HepG2 (cell line): ENCODE results near the gene RABL6. TPM values are rescaled to one million over a fixed set of nuclear protein-coding genes. Genes with fewer than 3 reads are reported as not detected.

Source experiments
- ATF7 ChIP-seq, 2 experiments: fragments of 450-650 bp in 1 of 2; sonication (generic) in 1 of 2; formaldehyde crosslinking in 1 of 2; IDR thresholded peaks; 2 replicates each; pipeline versions ENCODE4 v1.4.0 to v1.6.1; 2016 to 2020; ENCODE audit warnings: antibody characterized with exemption in 1 of 2, mild to moderate bottlenecking in 1 of 2, missing genetic modification reagents in 1 of 2
- EP300 ChIP-seq, 3 experiments: sonication (generic) in 1 of 3; formaldehyde crosslinking in 1 of 3; IDR thresholded peaks; 2 replicates each; pipeline versions ENCODE4 v1.5.1 to v1.6.1; 2011 to 2020; ENCODE audit warnings: low read depth in 2 of 3, low read length in 2 of 3, borderline replicate concordance in 1 of 3, improper control_type of control experiment in 1 of 3, mild to moderate bottlenecking in 1 of 3, missing genetic modification reagents in 1 of 3, moderate library complexity in 1 of 3
- FOXP4 ChIP-seq: sonication (generic); formaldehyde crosslinking; IDR thresholded peaks from 2 replicates; pipeline ENCODE4 v1.4.0; 2020; ENCODE audit warnings: missing genetic modification reagents
- PHF8 ChIP-seq: sonication (generic); formaldehyde crosslinking; IDR thresholded peaks from 2 replicates; pipeline ENCODE4 v1.5.0; 2020; ENCODE audit warnings: missing genetic modification reagents
- THAP9 ChIP-seq: sonication (generic); formaldehyde crosslinking; IDR thresholded peaks from 2 replicates; pipeline ENCODE4; 2020; ENCODE audit warnings: missing genetic modification reagents, mild to moderate bottlenecking, borderline replicate concordance
- WIZ ChIP-seq: sonication (generic); formaldehyde crosslinking; IDR thresholded peaks from 2 replicates; pipeline ENCODE4 v1.5.1; 2020; ENCODE audit warnings: mild to moderate bottlenecking, missing genetic modification reagents
- ZBTB38 ChIP-seq: sonication (generic); formaldehyde crosslinking; IDR thresholded peaks from 2 replicates; pipeline ENCODE4 v1.5.1; 2020; ENCODE audit warnings: mild to moderate bottlenecking, missing genetic modification reagents
- ZBTB39 ChIP-seq: sonication (generic); formaldehyde crosslinking; IDR thresholded peaks from 2 replicates; pipeline ENCODE4 v1.5.0; 2020; ENCODE audit warnings: missing genetic modification reagents
- ZFP36 ChIP-seq: fragments of 150-350 bp; IDR thresholded peaks from 2 replicates; pipeline ENCODE4 v1.6.1; 2018; ENCODE audit warnings: borderline replicate concordance, low read length, low read depth; ENCODE audit not compliant: partially characterized antibody
- ZMYM2 ChIP-seq: sonication (generic); formaldehyde crosslinking; IDR thresholded peaks from 2 replicates; pipeline ENCODE4 v1.8.0; 2022; ENCODE audit warnings: mild to moderate bottlenecking, missing genetic modification reagents
- ZNF543 ChIP-seq: sonication (generic); formaldehyde crosslinking; IDR thresholded peaks from 2 replicates; pipeline ENCODE4 v1.4.0; 2020; ENCODE audit warnings: mild to moderate bottlenecking, missing genetic modification reagents
- ZNF605 ChIP-seq: sonication (generic); formaldehyde crosslinking; IDR thresholded peaks from 2 replicates; pipeline ENCODE4 v1.8.0; 2022; ENCODE audit warnings: mild to moderate bottlenecking, missing genetic modification reagents
- ZNF879 ChIP-seq: sonication (generic); formaldehyde crosslinking; IDR thresholded peaks from 2 replicates; pipeline ENCODE4 v1.8.1; 2023; ENCODE audit warnings: missing genetic modification reagents
- ZNF891 ChIP-seq: sonication (generic); formaldehyde crosslinking; IDR thresholded peaks from 2 replicates; pipeline ENCODE4 v1.5.0; 2020; ENCODE audit warnings: mild to moderate bottlenecking, missing genetic modification reagents
- polyA plus RNA-seq, 8 experiments: library from polyadenylated mRNA; depleted of rRNA in 3 of 8; stranded (reverse) in 7 of 8; unstranded in 1 of 8; fragments of >200 nt; fragmentation: Illumina TruSeq in 4 of 8; extraction: Trizol in 4 of 8; gene quantifications; 2 replicates each; pipeline versions ENCODE4 v1.2.1 to v1.2.3, GENCODE V29; 2011 to 2016; ENCODE audit warnings: low read depth in 4 of 8, missing spikeins in 1 of 8, mixed read lengths in 1 of 8; ENCODE audit not compliant: insufficient read depth in 1 of 8
- total RNA-seq, 5 experiments: library from RNA; depleted of rRNA; stranded (reverse); fragments of >200 nt; fragmentation: Illumina TruSeq; extraction: Trizol; gene quantifications; 2 replicates each; pipeline ENCODE4 v1.2.3, GENCODE V29; 2016; ENCODE audit warnings: low read depth in 1 of 5
- TF ChIP-seq, protein P1 (sequence below): sonication (generic); formaldehyde crosslinking; IDR thresholded peaks from 2 replicates; pipeline ENCODE4 v1.8.0; 2022; ENCODE audit warnings: mild to moderate bottlenecking, missing genetic modification reagents

Gene RABL6
- total and polyA plus RNA-seq, 2 of the 13 experiments (the other 11 are each of a cell fraction or from before 2014, with no cell fraction given) = 81.5 to 125 TPM

DNA sequence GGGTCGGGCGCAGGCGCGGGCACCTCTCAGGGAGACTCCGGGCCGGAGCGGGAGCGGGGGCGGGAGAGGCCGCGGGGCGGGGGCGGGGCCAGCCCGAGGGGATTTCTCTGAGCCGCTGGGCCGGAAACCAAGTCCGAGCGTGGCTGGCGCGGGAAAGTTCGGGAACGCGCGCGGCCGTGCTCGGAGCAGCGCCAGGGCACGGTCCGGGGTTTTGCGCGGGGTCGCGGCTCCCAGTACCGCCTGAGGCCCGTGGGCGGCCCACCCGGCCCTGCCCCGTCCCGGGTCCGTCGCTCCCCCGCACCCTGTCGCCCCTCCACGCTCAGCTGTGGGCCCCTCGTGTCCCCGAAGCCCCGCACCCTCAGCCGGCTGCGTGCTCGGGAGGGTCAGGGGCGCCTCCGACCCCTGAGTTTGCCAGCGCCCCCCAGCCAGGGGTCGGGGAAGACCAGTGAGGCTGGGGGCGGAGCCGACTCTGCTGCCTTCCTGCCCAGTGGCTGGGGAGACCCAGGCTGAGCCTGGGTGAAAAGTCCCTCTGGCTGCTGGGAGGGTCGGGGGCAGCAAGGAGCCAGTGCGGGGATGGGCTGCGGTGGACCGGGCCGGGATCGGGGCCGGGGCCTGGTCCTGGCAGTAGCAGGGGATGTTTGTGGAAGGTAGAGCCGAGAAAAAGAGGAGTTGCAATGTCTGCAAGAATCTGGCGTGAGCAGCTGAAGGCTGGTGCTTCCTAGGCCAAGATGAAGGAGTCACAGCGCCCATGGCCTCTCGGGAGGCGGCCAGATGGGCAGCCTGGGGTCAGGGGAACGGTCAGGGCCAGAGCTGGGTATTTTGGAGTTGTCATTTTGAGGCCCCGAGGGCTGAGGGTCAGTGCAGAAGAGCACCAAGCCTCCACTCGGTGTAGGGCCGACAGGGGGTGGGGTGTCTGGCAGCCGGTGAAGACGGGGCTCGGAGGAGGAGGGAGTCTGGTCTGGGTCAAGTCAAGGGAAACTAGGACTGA, 79.2 kb downstream of the RABL6 start (continued):
- no peak for TF ChIP-seq ZNF879 (CRISPR knock-in tag)
- TF ChIP-seq ZNF891 (CRISPR knock-in tag) = peak; percentile 83; the same call in 1 of the 2 replicates
- TF ChIP-seq, protein P1, sequence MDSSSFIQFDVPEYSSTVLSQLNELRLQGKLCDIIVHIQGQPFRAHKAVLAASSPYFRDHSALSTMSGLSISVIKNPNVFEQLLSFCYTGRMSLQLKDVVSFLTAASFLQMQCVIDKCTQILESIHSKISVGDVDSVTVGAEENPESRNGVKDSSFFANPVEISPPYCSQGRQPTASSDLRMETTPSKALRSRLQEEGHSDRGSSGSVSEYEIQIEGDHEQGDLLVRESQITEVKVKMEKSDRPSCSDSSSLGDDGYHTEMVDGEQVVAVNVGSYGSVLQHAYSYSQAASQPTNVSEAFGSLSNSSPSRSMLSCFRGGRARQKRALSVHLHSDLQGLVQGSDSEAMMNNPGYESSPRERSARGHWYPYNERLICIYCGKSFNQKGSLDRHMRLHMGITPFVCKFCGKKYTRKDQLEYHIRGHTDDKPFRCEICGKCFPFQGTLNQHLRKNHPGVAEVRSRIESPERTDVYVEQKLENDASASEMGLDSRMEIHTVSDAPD = peak; percentile 27; the same call in 1 of the 2 replicates
- no peak for TF ChIP-seq WIZ (CRISPR knock-in tag)
- TF ChIP-seq THAP9 = 0 out of 2 replicates have a peak, but pooled peaks have one; percentile 52
- peak; percentile 52; the same call in 1 of the 2 replicates for TF ChIP-seq PHF8
- TF ChIP-seq ATF7 (IDR thresholded peaks at IDR 0.05) = no peak
- no peak for TF ChIP-seq ATF7 (CRISPR knock-in tag; IDR thresholded peaks at IDR 0.05)
- 0 out of 2 replicates have a peak, but pooled peaks have one; percentile 71 for TF ChIP-seq ZBTB39 (CRISPR knock-in tag)
- 0 out of 2 replicates have a peak, but pooled peaks have one; percentile 10 for TF ChIP-seq FOXP4 (CRISPR knock-in tag)
- TF ChIP-seq EP300 (IDR thresholded peaks at IDR 0.05; ENCODE audit: low read depth in 2 of 2, low read length in 2 of 2) = no peak
- TF ChIP-seq EP300 (CRISPR knock-in tag; IDR thresholded peaks at IDR 0.05; ENCODE audit: borderline replicate concordance) = no peak
- TF ChIP-seq ZFP36 = no peak
- 0 out of 2 replicates have a peak, but pooled peaks have one; percentile 34 for TF ChIP-seq ZNF543 (CRISPR knock-in tag)
- TF ChIP-seq ZNF605 (CRISPR knock-in tag) = no peak
- no peak for TF ChIP-seq ZMYM2
- no peak; the same call in 1 of the 2 replicates for TF ChIP-seq ZBTB38 (CRISPR knock-in tag)
